SU-DHL-6 (cell line): ENCODE data around the gene DCHS2.

Experiments
- H2AFZ ChIP-seq: fragments of 200-600 bp; sonication (generic); 2 replicates; pipeline ENCODE4 v1.6.1; 2014; ENCODE audit warnings: low read depth, mild to moderate bottlenecking, moderate library complexity, mixed read lengths, antibody characterized with exemption, low read length; ENCODE audit not compliant: severe bottlenecking
- H3F3A ChIP-seq: fragments of 200-600 bp; shearing (Covaris generic); 2 replicates; pipeline ENCODE4 v1.6.0; 2016; ENCODE audit warnings: antibody characterized with exemption, mild to moderate bottlenecking; ENCODE audit not compliant: insufficient read depth
- H3K27ac ChIP-seq: fragments of 200-600 bp; sonication (generic); 2 replicates; pipeline ENCODE4 v1.5.1; 2016; ENCODE audit warnings: low read depth, mild to moderate bottlenecking, low read length, moderate library complexity, mixed read lengths
- H3K27me3 ChIP-seq: fragments of 200-600 bp; sonication (generic), shearing (Covaris generic); 2 replicates; pipeline ENCODE4 v1.6.0; 2014; ENCODE audit warnings: mild to moderate bottlenecking, low read length
- H3K36me3 ChIP-seq: fragments of 200-600 bp; sonication (generic); 2 replicates; pipeline ENCODE4 v1.6.1; 2014; ENCODE audit warnings: mild to moderate bottlenecking, low read length, mixed read lengths
- H3K4me2 ChIP-seq: fragments of 300-600, 200-600 bp; shearing (Covaris generic), sonication (generic); 2 replicates; pipeline ENCODE4 v1.6.0; 2014; ENCODE audit warnings: low read length, low read depth, mild to moderate bottlenecking; ENCODE audit not compliant: poor library complexity, severe bottlenecking
- H3K4me3 ChIP-seq: fragments of 200-600 bp; sonication (generic); 2 replicates; pipeline ENCODE4 v1.5.1; 2014; ENCODE audit warnings: antibody characterized with exemption, low read length, mild to moderate bottlenecking, mixed read lengths; ENCODE audit not compliant: insufficient read depth, poor library complexity, severe bottlenecking
- H3K79me2 ChIP-seq: fragments of 200-600 bp; sonication (generic); 2 replicates; pipeline ENCODE4 v1.6.1; 2014; ENCODE audit warnings: mild to moderate bottlenecking, low read length, moderate library complexity; ENCODE audit not compliant: insufficient read depth
- H3K9ac ChIP-seq: fragments of 200-600 bp; sonication (generic); 2 replicates; pipeline ENCODE4 v1.7.0; 2014; ENCODE audit warnings: mild to moderate bottlenecking, low read length
- H3K9me2 ChIP-seq: fragments of 200-600 bp; sonication (generic); replicated peaks from 2 replicates; pipeline ENCODE4 v1.6.1; 2014; ENCODE audit warnings: low read length; ENCODE audit not compliant: insufficient read depth
- H3K9me3 ChIP-seq: fragments of 200-600 bp; sonication (generic); 2 replicates; pipeline ENCODE4 v1.6.1; 2014; ENCODE audit warnings: low read length, mixed read lengths; ENCODE audit not compliant: insufficient read depth
- H4K20me1 ChIP-seq: fragments of 200-600 bp; sonication (generic); 2 replicates; pipeline ENCODE4 v1.6.1; 2014; ENCODE audit warnings: low read depth, mild to moderate bottlenecking, antibody characterized with exemption, low read length, moderate library complexity, mixed read lengths
- EZH2phosphoT487 ChIP-seq: fragments of 200-600 bp; sonication (generic), shearing (Covaris generic); conservative IDR thresholded peaks from 2 replicates; pipeline ENCODE4 v1.6.1; 2018; ENCODE audit warnings: mild to moderate bottlenecking, antibody characterized with exemption, low read length, moderate library complexity, mixed read lengths
- TF ChIP-seq, protein P1 (sequence below): fragments of 200-600 bp; sonication (generic); IDR thresholded peaks from one replicate; pipeline ENCODE4 v1.5.1; 2017; ENCODE audit warnings: antibody characterized with exemption, mild to moderate bottlenecking, low read length, moderate library complexity; ENCODE audit not compliant: insufficient read depth, poor library complexity, severe bottlenecking

DCHS2 gene

DNA sequence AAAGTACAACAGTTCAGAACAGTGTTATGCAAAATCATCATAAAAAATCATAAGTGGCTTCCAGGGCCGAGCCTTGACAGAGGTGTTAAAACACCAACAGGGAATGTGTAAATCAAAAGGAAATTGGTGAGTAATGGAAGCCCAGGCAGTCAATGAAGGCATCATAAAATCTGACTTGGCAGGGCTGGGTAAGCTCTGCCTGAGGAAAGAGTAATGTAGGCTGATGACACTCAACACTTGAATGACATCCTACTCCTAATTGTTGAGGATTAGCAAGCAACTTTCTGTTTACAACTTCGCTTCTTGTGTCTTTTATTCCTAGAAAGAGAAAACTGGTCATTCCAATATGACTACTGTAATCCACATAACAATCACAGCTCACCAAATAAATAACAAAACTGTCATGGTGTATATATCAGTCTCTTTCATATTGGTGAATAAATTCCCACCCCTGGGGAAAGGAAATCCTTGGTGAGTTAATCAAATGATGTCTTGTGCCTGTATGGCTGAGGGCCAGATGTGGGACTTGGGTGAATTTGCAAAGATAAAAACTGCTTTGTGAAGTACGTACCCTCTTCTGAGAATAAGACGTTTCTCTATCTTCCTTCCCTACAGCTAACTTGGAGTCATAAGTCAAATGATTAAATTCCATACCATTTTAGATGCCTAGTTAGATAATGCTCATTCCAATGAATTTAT is 196.8 kb downstream of the DCHS2 start:
- no peaks in the 10 kb centered on the region for H3K9me3 ChIP-seq
- TF ChIP-seq, protein P1, sequence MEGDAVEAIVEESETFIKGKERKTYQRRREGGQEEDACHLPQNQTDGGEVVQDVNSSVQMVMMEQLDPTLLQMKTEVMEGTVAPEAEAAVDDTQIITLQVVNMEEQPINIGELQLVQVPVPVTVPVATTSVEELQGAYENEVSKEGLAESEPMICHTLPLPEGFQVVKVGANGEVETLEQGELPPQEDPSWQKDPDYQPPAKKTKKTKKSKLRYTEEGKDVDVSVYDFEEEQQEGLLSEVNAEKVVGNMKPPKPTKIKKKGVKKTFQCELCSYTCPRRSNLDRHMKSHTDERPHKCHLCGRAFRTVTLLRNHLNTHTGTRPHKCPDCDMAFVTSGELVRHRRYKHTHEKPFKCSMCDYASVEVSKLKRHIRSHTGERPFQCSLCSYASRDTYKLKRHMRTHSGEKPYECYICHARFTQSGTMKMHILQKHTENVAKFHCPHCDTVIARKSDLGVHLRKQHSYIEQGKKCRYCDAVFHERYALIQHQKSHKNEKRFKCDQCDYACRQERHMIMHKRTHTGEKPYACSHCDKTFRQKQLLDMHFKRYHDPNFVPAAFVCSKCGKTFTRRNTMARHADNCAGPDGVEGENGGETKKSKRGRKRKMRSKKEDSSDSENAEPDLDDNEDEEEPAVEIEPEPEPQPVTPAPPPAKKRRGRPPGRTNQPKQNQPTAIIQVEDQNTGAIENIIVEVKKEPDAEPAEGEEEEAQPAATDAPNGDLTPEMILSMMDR: no peak
- no peak for TF ChIP-seq EZH2phosphoT487
- H4K20me1 ChIP-seq: no peaks in the 10 kb centered on the region
- H3K27me3 ChIP-seq: no peaks in the 10 kb centered on the region
- H3K4me3 ChIP-seq: no peak overlapping the region
- no peaks in the 10 kb centered on the region for H3F3A ChIP-seq
- H3K4me2 ChIP-seq: no peak overlapping the region
- no peaks in the 10 kb centered on the region for H3K36me3 ChIP-seq
- H3K79me2 ChIP-seq: no peaks in the 10 kb centered on the region
- no peak overlapping the region for H3K9ac ChIP-seq
- H3K27ac ChIP-seq: no peak overlapping the region
- no peaks in the 10 kb centered on the region for H3K9me2 ChIP-seq
- no peak overlapping the region for H2AFZ ChIP-seq

DNA sequence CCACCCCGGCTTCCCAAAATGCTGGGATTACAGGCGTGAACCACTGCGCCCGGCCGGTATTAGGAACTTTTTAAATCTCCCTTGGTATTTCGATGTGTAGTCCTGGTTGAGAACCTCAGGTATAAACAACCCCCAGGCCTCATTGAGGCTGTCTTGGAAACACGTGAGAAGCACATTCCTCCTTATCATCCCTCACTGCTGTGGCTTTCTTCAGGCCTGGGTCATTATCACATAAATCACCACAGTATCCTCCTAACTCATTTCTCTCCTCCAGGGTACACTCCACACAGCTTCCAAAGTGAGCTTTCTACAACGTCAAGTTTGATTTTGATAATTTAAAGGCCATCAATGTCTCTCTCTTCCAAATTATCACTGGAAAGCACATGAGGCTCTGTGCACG is 198.2 kb downstream of the DCHS2 start:
- H4K20me1 ChIP-seq: no peaks in the 10 kb centered on the region
- H3K4me2 ChIP-seq: no peak overlapping the region
- H3K36me3 ChIP-seq: no peaks in the 10 kb centered on the region
- no peaks in the 10 kb centered on the region for H3F3A ChIP-seq
- H3K79me2 ChIP-seq: no peaks in the 10 kb centered on the region
- H3K27ac ChIP-seq: no peak overlapping the region
- no peaks in the 10 kb centered on the region for H3K27me3 ChIP-seq
- H2AFZ ChIP-seq: no peak overlapping the region
- no peak overlapping the region for H3K9ac ChIP-seq
- TF ChIP-seq, protein P1: no peak
- TF ChIP-seq EZH2phosphoT487: no peak
- H3K9me3 ChIP-seq: no peaks in the 10 kb centered on the region
- no peaks in the 10 kb centered on the region for H3K9me2 ChIP-seq
- H3K4me3 ChIP-seq: no peak overlapping the region

DNA sequence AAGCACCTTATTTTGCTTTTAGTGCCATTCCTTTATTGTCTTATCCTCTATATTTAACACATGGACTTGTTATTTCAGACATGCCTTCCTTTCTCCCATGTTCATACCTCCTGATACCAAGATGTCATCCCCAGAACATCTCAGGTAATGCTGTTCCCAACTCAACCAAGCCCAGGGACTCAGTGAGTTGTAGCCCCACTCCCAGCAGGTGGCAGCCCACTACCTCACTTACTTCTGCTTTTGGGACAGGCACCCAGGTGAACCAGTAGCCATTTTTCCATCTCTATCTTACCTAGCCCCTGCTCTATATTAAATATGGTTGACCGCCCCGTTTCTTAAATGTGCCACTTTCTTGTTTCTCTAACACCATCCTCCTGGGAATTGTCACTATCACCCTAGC is 199.0 kb downstream of the DCHS2 start:
- Histone ChIP-seq H3K27me3 (no peaks in the 10 kb centered on the region), H3K27ac (no peak overlapping the region), H3K9ac (no peak overlapping the region), H2AFZ (no peak overlapping the region), H3K4me2 (no peak overlapping the region), H3K9me2 (no peaks in the 10 kb centered on the region), H3K4me3 (no peak overlapping the region), H4K20me1 (no peaks in the 10 kb centered on the region), H3K79me2 (no peaks in the 10 kb centered on the region), H3F3A (no peaks in the 10 kb centered on the region), H3K36me3 (no peaks in the 10 kb centered on the region), H3K9me3 (no peaks in the 10 kb centered on the region)
- no peak for TF ChIP-seq EZH2phosphoT487
- TF ChIP-seq, protein P1: no peak
